Fibroblast of lung (primary cell): ENCODE results near the gene OR52M1.

Experiments used
- EZH2 ChIP-seq: IDR thresholded peaks from 2 replicates; pipeline ENCODE4 v1.5.1; 2012; ENCODE audit warnings: low read length, control low read depth, mild to moderate bottlenecking; ENCODE audit errors: missing control alignments
- TF ChIP-seq, protein P1 (sequence below), 2 donors: IDR thresholded peaks in 1 of 2; conservative IDR thresholded peaks in 1 of 2; 1 replicate in 1 of 2; 2 replicates in 1 of 2; pipeline ENCODE4 v1.5.1; 2011 to 2012; ENCODE audit warnings: low read length in 2 of 2, control low read depth in 1 of 2, inconsistent platforms in 1 of 2, low read depth in 1 of 2, mild to moderate bottlenecking in 1 of 2

DNA sequence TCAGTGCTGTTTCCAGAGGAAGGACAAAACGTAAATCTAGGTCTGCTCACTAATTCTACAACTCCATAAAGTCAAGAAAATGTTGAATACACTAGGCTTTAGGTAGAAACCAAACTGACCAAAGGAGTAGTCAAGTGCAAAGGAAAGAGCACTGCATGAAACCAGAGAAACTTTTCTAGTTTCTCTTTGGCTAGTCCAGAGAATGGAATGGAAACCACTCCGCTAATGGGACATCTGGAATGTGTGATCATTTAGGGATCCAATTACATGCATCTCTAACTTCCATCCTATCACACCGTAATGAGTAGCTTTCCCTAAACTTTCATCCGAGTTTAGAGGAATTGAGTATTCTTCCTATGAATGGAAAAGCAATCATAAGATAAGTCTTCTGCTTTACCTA is 2.4 kb downstream of the OR52M1 start:
- TF ChIP-seq, protein P1, sequence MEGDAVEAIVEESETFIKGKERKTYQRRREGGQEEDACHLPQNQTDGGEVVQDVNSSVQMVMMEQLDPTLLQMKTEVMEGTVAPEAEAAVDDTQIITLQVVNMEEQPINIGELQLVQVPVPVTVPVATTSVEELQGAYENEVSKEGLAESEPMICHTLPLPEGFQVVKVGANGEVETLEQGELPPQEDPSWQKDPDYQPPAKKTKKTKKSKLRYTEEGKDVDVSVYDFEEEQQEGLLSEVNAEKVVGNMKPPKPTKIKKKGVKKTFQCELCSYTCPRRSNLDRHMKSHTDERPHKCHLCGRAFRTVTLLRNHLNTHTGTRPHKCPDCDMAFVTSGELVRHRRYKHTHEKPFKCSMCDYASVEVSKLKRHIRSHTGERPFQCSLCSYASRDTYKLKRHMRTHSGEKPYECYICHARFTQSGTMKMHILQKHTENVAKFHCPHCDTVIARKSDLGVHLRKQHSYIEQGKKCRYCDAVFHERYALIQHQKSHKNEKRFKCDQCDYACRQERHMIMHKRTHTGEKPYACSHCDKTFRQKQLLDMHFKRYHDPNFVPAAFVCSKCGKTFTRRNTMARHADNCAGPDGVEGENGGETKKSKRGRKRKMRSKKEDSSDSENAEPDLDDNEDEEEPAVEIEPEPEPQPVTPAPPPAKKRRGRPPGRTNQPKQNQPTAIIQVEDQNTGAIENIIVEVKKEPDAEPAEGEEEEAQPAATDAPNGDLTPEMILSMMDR (conservative IDR thresholded peaks at IDR 0.05 in 1 of 2, IDR thresholded peaks at IDR 0.05 in 1 of 2; ENCODE audit: low read depth in 1 of 2, low read length in 2 of 2), result no peak
- no peak for TF ChIP-seq EZH2
